NT2/D1 (cell line): ENCODE measurements around the gene PLA2R1.

ENCODE experiments used
- YY1 ChIP-seq: IDR thresholded peaks from 2 replicates; pipeline ENCODE4 v1.6.1; 2011; ENCODE audit not compliant: insufficient read length, insufficient read depth
- ZNF274 ChIP-seq: IDR thresholded peaks from 2 replicates; pipeline ENCODE4 v1.6.1; 2011; ENCODE audit warnings: mild to moderate bottlenecking, low read depth, low read length

- no peak for TF ChIP-seq YY1
- no peak for TF ChIP-seq ZNF274
These were observed 136.4 kb downstream of the PLA2R1 start for GRCh38 chr2:159925975-159926374.
